ENCODE data around the gene VWA8. TPM values are rescaled to one million over a fixed set of nuclear protein-coding genes. Genes with fewer than 3 reads are reported as not detected.
"Not testable (repeated sequence)": the region's sequence is repeated elsewhere in the genome, so short reads cannot be mapped to it uniquely, and the experiment has no call there.

The VWA8 gene
- total RNA-seq, 5 donors from 2014 or later (not counting 1 experiment from before 2014, with no cell fraction given): 17.8 to 27.1 (median 22.9) TPM

DNA sequence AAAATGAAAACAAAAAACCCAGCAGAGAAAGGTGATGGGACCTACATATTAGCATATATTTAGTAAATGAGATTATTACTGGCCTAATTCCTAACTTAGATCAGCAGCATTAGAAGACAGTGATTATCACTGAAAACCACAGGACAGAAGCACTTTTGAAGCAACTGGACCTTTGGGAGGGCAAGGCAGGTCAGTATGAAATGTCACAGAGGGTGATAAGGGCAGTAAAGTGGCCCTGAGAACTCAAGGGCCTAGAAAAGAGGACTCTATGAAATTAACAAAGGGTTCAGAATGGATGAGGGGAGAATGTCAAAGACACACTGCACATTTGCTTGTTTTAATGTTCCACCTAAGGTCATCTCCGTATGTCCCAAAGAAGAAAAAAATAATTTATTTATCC lies 148.7 kb downstream of the VWA8 start:
- Histone ChIP-seq H3K4me1 (ENCODE audit: control insufficient read depth in 1 of 2, extremely low read depth in 1 of 2, insufficient read depth in 2 of 2, low read length in 2 of 2) (peaks cover 0 to 6% of the 10 kb centered on the region in 2 experiments), H3K9me3 (no peaks in the 10 kb centered on the region), H3K4me3 (ENCODE audit: control insufficient read depth in 1 of 2, extremely low read depth in 1 of 2, low read length in 1 of 2) (no peak overlapping the region), H3K27ac (ENCODE audit: low read length) (peak overlapping the region; percentile 52), H3K36me3 (ENCODE audit: control insufficient read depth in 2 of 2, extremely low read depth in 1 of 2, insufficient read depth in 1 of 2, low read length in 1 of 2) (peaks cover 0 to 24% of the 10 kb centered on the region in 2 donors), H3K27me3 (replicated peaks in 1 of 2; ENCODE audit: control insufficient read depth in 2 of 2, extremely low read depth in 1 of 2, insufficient read depth in 2 of 2, low read length in 1 of 2) (no peaks in the 10 kb centered on the region)
- Mint-ChIP-seq H3K27ac (peak overlapping the region; percentile 42 to 84), H3K4me3 (no peak overlapping the region), H3K4me1 (peaks cover 13 to 24% (median 13%) of the 10 kb centered on the region in 3 donors), H3K27me3 (no peaks in the 10 kb centered on the region), H3K36me3 (peaks cover 59% of the 10 kb centered on the region), H3K9me3 (no peaks in the 10 kb centered on the region)
- no peak for DNase-seq
- ChIA-PET POLR2A (no interaction called here), CTCF (interaction anchor here in 1 of 2 donors (0.5 kb wide), 1 partner anchor 1126 kb away, joined by 5 read pairs; no protein-coding TSS in a partner anchor)
- no peak for ATAC-seq (replicated peaks in 1 of 4)
- no CpG with 5 or more reads among the region's 1 CpG for WGBS (ENCODE audit: insufficient coverage)

DNA sequence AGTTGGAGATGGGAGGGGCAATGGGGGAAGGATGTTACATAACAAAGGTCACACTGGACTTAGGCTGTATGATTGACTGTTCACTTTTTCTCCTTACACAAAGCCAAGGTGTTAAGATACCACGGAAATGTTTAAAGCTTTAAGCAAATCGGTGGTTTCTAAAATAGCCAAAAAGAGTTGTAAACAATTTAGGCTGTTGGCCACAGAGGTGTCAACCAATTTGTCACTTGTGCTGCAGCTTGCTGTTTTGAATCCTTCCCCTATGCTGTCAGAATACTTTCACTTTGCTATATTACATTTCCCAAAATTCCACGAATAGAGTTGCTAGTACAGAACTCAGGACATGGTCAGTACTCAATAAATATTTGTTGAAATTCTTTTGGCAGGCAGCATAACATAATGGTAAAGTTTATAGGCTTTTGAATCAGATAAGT lies 149.3 kb downstream of the VWA8 start:
- ATAC-seq (replicated peaks in 1 of 4) (peak in 2 of 4 experiments; percentile 42 to 56), DNase-seq (peak in 8 of 35 experiments; percentile 2 to 48 (median 6))
- Mint-ChIP-seq H3K36me3 (peaks cover 62% of the 10 kb centered on the region), H3K4me1 (peaks cover 13 to 24% (median 13%) of the 10 kb centered on the region in 3 donors), H3K27ac (peak overlapping the region; percentile 42 to 84), H3K27me3 (no peaks in the 10 kb centered on the region), H3K4me3 (peak overlapping the region in 1 of 3 donors; percentile 37), H3K9me3 (no peaks in the 10 kb centered on the region)
- ChIA-PET CTCF (interaction anchor here (0.5 to 1.2 kb wide), 2 partner anchors 59 to 1125 kb away, joined by 3 to 5 read pairs; no protein-coding TSS in a partner anchor), POLR2A (interaction anchor here in 1 of 2 donors (0.7 kb wide), 1 partner anchor 1812 kb away, joined by 3 read pairs; no protein-coding TSS in a partner anchor)
- Histone ChIP-seq H3K36me3 (ENCODE audit: control insufficient read depth in 2 of 2, extremely low read depth in 1 of 2, insufficient read depth in 1 of 2, low read length in 1 of 2) (peaks cover 0 to 22% of the 10 kb centered on the region in 2 donors), H3K4me1 (ENCODE audit: control insufficient read depth in 1 of 2, extremely low read depth in 1 of 2, insufficient read depth in 2 of 2, low read length in 2 of 2) (peaks cover 0 to 6% of the 10 kb centered on the region in 2 experiments), H3K4me3 (ENCODE audit: control insufficient read depth in 1 of 2, extremely low read depth in 1 of 2, low read length in 1 of 2) (no peak overlapping the region), H3K27me3 (replicated peaks in 1 of 2; ENCODE audit: control insufficient read depth in 2 of 2, extremely low read depth in 1 of 2, insufficient read depth in 2 of 2, low read length in 1 of 2) (no peaks in the 10 kb centered on the region), H3K9me3 (no peaks in the 10 kb centered on the region), H3K27ac (ENCODE audit: low read length) (peak overlapping the region; percentile 52)
- 0% methylated on average over 1 of the region's 3 CpGs for WGBS (ENCODE audit: insufficient coverage)

DNA sequence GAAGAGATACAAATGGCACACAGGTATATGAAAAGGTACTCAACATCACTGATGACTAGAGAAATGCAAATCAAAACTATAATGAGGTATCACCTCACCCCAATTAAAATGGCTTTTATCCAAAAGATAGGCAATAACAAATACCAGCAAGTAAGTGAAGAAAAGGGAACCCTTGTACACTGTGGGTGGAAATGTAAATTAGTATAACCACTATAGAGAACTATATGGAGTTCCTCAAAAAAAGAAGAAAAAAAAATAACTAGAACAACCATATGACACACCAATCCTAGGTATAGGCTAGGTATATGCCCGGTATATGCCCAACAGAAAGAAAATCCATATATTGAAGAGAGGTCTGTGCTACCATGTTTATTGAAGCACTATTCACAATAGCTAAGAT lies 150.9 kb downstream of the VWA8 start:
- CTCF ChIA-PET: interaction anchor here (0.6 to 1.1 kb wide), 3 partner anchors 141 to 222 kb away, joined by 3 read pairs; no protein-coding TSS in a partner anchor
- H3K27ac ChIP-seq (ENCODE audit: low read length): no peak overlapping the region
- H3K36me3 ChIP-seq (ENCODE audit: control insufficient read depth in 2 of 2, extremely low read depth in 1 of 2, insufficient read depth in 1 of 2, low read length in 1 of 2): peaks cover 0 to 14% of the 10 kb centered on the region in 2 donors
- ATAC-seq (replicated peaks in 1 of 4): no peak
- no CpG with 5 or more reads among the region's 1 CpG for WGBS (ENCODE audit: insufficient coverage)
- no peaks in the 10 kb centered on the region for H3K9me3 ChIP-seq
- H3K27me3 ChIP-seq (replicated peaks in 1 of 2; ENCODE audit: control insufficient read depth in 2 of 2, extremely low read depth in 1 of 2, insufficient read depth in 2 of 2, low read length in 1 of 2): no peaks in the 10 kb centered on the region
- POLR2A ChIA-PET: no interaction called here
- Mint-ChIP-seq H3K4me1 (peaks cover 13 to 24% (median 13%) of the 10 kb centered on the region in 3 donors), H3K4me3 (no peak overlapping the region), H3K27ac (peak overlapping the region; percentile 1 to 72), H3K9me3 (no peaks in the 10 kb centered on the region), H3K27me3 (no peaks in the 10 kb centered on the region), H3K36me3 (peaks cover 61% of the 10 kb centered on the region)
- no peak for DNase-seq
- H3K4me3 ChIP-seq (ENCODE audit: control insufficient read depth in 1 of 2, extremely low read depth in 1 of 2, low read length in 1 of 2): no peak overlapping the region
- peaks cover 0 to 6% of the 10 kb centered on the region in 2 experiments for H3K4me1 ChIP-seq (ENCODE audit: control insufficient read depth in 1 of 2, extremely low read depth in 1 of 2, insufficient read depth in 2 of 2, low read length in 2 of 2)

DNA sequence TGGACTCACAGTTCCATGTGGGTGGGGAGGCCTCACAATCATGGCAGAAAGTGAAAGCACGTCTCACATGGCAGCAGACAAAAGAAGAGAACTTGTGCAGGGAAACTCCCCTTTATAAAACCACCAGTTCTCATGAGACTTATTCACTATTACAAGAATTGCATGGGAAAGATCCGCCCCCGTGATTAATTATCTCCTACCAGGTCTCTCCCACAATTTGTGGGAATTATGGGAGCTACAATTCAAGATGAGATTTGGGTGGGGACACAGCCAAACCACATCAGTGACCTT lies 157.5 kb downstream of the VWA8 start:
- not testable (repeated sequence) for H3K4me3 ChIP-seq (ENCODE audit: control insufficient read depth in 1 of 2, extremely low read depth in 1 of 2, low read length in 1 of 2); H3K4me1 Mint-ChIP-seq; ATAC-seq (replicated peaks in 1 of 4); H3K27ac ChIP-seq (ENCODE audit: low read length); H3K9me3 ChIP-seq; DNase-seq; H3K4me3 Mint-ChIP-seq; H3K27me3 ChIP-seq (replicated peaks in 1 of 2; ENCODE audit: control insufficient read depth in 2 of 2, extremely low read depth in 1 of 2, insufficient read depth in 2 of 2, low read length in 1 of 2); H3K27me3 Mint-ChIP-seq; H3K27ac Mint-ChIP-seq; H3K4me1 ChIP-seq (ENCODE audit: control insufficient read depth in 1 of 2, extremely low read depth in 1 of 2, insufficient read depth in 2 of 2, low read length in 2 of 2)
- H3K9me3 Mint-ChIP-seq: peaks cover 0 to 12% (median 5%) of the 10 kb centered on the region in 3 donors
- H3K36me3 ChIP-seq (ENCODE audit: control insufficient read depth in 2 of 2, extremely low read depth in 1 of 2, insufficient read depth in 1 of 2, low read length in 1 of 2): peaks cover 0 to 18% of the 10 kb centered on the region in 2 donors
- WGBS (ENCODE audit: insufficient coverage): no CpG with 5 or more reads among the region's 3 CpGs
- ChIA-PET POLR2A (interaction anchor here in 1 of 2 donors (0.6 kb wide), 1 partner anchor 470 kb away, joined by 5 read pairs; no protein-coding TSS in a partner anchor), CTCF (interaction anchor here in 1 of 2 donors (0.6 kb wide), 1 partner anchor 150 kb away, joined by 4 read pairs; no protein-coding TSS in a partner anchor)
- peaks cover 76% of the 10 kb centered on the region for H3K36me3 Mint-ChIP-seq

DNA sequence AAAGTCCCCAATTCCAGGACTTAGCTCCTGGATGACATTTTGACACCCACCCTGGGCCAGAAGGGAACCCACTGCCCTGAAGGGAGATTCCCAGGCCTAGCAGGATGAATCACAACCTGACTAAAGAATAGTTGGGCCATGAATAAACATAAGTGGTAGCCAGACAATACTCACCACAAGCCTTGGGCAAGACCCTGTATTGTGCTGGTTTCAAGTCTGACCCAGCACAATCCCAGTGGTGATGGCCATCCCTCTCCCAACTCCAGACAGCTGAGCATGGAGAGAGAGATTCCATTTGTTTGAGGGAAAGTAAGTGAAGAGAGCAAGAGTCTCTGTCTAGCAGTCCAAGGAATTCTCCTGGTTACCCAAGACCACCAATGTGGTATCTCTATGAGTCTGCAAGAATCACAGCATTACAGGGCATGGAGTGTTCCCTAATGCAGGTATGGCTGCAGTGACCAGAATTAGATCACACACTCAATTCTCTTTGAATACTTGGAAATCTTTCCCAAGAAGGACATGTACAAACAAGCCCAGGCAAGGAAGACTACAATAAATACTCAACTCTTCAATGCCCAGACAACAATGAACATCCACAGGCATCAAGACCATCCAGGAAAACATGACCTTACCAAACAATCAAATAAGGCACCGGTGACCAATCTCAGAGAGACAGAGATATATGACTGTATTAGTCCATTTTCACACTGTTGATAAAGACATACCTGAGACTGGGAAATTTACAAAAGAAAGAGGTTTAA lies 158.0 kb downstream of the VWA8 start:
- peaks cover 0 to 12% (median 5%) of the 10 kb centered on the region in 3 donors for H3K9me3 Mint-ChIP-seq
- Histone ChIP-seq H3K27ac (ENCODE audit: low read length) (no peak overlapping the region), H3K27me3 (replicated peaks in 1 of 2; ENCODE audit: control insufficient read depth in 2 of 2, extremely low read depth in 1 of 2, insufficient read depth in 2 of 2, low read length in 1 of 2) (no peaks in the 10 kb centered on the region), H3K4me3 (ENCODE audit: control insufficient read depth in 1 of 2, extremely low read depth in 1 of 2, low read length in 1 of 2) (no peak overlapping the region), H3K4me1 (ENCODE audit: control insufficient read depth in 1 of 2, extremely low read depth in 1 of 2, insufficient read depth in 2 of 2, low read length in 2 of 2) (no peaks in the 10 kb centered on the region), H3K36me3 (ENCODE audit: control insufficient read depth in 2 of 2, extremely low read depth in 1 of 2, insufficient read depth in 1 of 2, low read length in 1 of 2) (peaks cover 0 to 15% of the 10 kb centered on the region in 2 donors), H3K9me3 (no peaks in the 10 kb centered on the region)
- no peaks in the 10 kb centered on the region for H3K4me1 Mint-ChIP-seq
- peaks cover 72% of the 10 kb centered on the region for H3K36me3 Mint-ChIP-seq
- WGBS (ENCODE audit: insufficient coverage): no CpG with 5 or more reads among the region's 1 CpG
- no peak for DNase-seq
- POLR2A ChIA-PET: no interaction called here
- ATAC-seq (replicated peaks in 1 of 4): no peak
- no peak overlapping the region for H3K4me3 Mint-ChIP-seq
- H3K27ac Mint-ChIP-seq: no peak overlapping the region
- CTCF ChIA-PET: no interaction called here
- no peaks in the 10 kb centered on the region for H3K27me3 Mint-ChIP-seq

DNA sequence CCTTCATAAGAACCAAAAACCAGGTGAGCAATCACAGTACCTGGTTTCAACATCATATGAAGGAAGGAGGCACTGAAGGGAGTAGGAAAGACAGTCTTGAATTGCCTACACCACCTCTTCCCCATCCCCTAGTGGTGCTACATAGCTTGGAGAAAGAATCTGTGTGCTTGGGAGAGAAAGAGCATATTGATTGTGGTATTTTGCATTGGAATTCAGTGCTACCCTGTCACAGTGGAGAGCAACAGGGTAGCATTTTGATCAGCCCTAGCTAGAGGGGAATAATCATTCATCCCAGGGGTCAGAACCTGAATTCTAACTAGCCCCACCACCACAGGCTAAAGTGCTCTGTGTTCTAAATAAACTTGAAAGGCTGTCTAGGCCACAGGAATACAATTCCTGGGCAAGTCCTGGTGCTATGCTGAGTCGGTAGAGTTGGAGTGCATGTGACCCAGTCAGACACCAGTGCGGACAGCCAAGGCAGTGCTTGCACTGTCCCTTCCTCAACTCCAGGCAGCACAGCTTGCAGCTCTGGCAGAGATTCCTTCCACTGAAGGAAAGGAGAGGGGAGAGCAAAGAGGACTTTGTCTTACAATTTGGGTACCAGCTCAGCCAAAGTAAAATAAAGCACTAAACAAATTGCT lies 158.7 kb downstream of the VWA8 start:
- no peak overlapping the region for H3K27ac ChIP-seq (ENCODE audit: low read length)
- no peaks in the 10 kb centered on the region for H3K9me3 ChIP-seq
- ChIA-PET CTCF (no interaction called here), POLR2A (no interaction called here)
- WGBS (ENCODE audit: insufficient coverage): 100% methylated on average over 1 of the region's 2 CpGs
- Mint-ChIP-seq H3K4me3 (no peak overlapping the region), H3K36me3 (peaks cover 73% of the 10 kb centered on the region), H3K27ac (no peak overlapping the region), H3K4me1 (no peaks in the 10 kb centered on the region), H3K9me3 (peaks cover 0 to 12% (median 5%) of the 10 kb centered on the region in 3 donors), H3K27me3 (no peaks in the 10 kb centered on the region)
- H3K27me3 ChIP-seq (replicated peaks in 1 of 2; ENCODE audit: control insufficient read depth in 2 of 2, extremely low read depth in 1 of 2, insufficient read depth in 2 of 2, low read length in 1 of 2): no peaks in the 10 kb centered on the region
- DNase-seq (no peak), ATAC-seq (replicated peaks in 1 of 4) (no peak)
- H3K36me3 ChIP-seq (ENCODE audit: control insufficient read depth in 2 of 2, extremely low read depth in 1 of 2, insufficient read depth in 1 of 2, low read length in 1 of 2): peaks cover 0 to 11% of the 10 kb centered on the region in 2 donors
- no peak overlapping the region for H3K4me3 ChIP-seq (ENCODE audit: control insufficient read depth in 1 of 2, extremely low read depth in 1 of 2, low read length in 1 of 2)
- H3K4me1 ChIP-seq (ENCODE audit: control insufficient read depth in 1 of 2, extremely low read depth in 1 of 2, insufficient read depth in 2 of 2, low read length in 2 of 2): no peaks in the 10 kb centered on the region

Data from T-cell (primary cell).